Left renal pelvis (tissue), 4 donors: ENCODE measurements around the gene LRRC30. TPM values are rescaled to one million over a fixed set of nuclear protein-coding genes. Genes with fewer than 3 reads are reported as not detected.
"Not testable (repeated sequence)": the region's sequence is repeated elsewhere in the genome, so short reads cannot be mapped to it uniquely, and the experiment has no call there.

ENCODE experiments used
- DNase-seq, 4 donors: peaks; one replicate each; pipeline ENCODE4 v3.0.0-alpha.2; 2013; ENCODE audit warnings: low read depth in 4 of 4, low spot score in 3 of 4
- polyA plus RNA-seq, 4 donors: library from polyadenylated mRNA; unstranded; fragments of 120-200 nt; gene quantifications; one replicate each; pipeline ENCODE4 v1.2.1, GENCODE V29; 2013; ENCODE audit not compliant: insufficient read length in 4 of 4

The LRRC30 gene
- polyA plus RNA-seq: 1 to 10 TPM in 1 of 4 donors, under 1 TPM in 2, not detected in 1; 0.20 to 1.4 (median 0.60) TPM

DNA sequence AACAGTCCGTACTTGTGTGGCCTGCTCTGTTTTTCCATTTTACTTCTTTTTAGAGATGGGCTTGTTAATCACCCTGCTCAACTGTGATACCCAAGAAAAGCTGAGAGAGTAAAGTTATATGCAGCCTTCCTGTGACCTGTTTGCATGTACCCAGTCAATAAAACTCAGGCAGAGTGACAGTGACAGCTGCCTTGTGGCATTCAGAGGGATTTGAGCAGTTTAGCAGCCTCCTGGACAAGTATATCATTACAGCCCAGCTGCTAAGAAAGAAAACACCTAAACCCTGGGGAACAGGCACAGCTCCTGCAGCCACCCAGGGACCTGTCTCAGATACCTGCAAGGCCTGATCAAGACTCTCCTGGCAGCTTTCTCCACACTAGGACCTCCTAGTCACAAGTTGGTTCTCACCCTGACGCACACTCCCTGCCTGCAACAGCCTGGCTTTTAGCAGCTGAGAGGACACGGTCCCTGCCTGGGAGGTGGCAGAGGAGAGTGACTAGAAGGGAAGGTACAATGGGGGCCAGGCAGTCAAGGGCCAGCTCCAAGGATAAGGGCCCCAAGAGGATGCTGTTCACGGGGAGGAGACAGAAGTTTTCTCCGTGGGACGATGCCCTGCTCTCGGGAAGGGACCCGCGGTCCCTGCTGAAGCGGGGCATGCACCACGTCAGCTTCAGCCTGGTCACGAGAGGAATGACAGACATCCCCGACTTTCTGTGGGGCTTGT, at the start of gene LRRC30:
Gene LRRC30, plus strand, starts transcription at position 464 of the 724 bp plus-strand sequence. Its CDS starts 50 bp downstream, at position 514.
- no peak for DNase-seq

DNA sequence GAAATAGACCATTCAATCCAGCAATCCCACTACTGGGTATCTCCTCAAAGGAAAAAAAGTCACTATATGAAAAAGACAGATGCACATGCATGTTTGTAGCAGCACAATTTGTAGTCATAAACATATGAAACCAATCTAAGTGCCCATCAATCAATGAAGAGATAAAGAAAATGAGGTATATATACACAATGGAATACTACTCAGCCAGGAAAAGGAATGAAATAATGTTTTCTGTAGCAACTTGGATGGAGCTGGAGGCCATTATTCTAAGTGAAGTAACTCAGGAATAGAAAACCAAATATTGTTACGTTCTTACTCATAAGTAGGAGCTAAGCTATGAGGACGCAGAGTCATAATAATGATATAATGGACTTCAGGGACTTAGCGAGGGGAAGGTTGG, 45.2 kb upstream of the LRRC30 start:
- DNase-seq: no peak

DNA sequence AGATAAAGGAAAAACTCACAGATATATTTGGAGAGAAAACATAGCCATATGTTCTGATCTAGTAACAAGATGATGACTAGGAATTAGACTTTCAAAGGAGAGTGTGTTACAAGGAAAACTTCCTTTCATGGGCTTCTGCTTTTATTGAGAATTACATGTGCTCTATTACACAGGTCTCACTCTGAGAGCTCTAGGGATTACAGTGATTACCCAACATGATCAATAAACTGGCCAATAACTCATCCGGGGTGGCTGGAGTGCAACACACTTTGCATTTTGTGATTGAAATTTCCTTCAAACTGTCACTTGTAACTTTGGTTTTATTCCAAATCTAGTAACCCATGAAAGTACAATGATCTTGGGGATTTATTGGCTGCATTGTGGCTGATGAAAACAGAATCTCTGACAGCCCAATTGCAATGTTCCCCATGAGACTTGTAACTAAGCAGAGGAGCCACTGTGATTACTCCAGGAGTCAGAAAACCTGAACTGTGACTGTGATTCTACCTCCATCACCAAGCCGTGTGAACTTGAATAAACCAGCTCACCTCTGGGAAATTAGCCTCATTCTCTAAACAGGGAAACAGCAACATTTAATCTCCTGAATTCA, 40.2 kb upstream of the LRRC30 start:
- DNase-seq: no peak

DNA sequence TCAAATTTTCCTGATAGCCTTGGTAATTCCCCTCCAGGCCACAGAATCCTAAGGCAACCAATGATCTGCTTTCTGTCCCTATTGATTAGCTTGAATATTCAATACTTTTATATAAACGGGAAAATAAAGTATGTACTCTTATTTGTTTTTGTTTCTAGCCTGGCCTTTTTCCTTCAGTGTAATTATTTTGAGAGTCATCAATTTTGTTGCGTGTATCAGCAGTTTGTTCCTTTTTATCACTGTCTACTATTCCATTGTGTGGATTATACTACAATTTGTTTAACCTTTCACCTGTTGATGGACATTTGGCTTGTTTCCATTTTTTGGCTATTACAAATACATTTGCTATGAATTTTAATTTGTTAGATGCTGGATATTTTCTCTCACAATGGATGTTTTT, 39.2 kb upstream of the LRRC30 start:
- no peak for DNase-seq

DNA sequence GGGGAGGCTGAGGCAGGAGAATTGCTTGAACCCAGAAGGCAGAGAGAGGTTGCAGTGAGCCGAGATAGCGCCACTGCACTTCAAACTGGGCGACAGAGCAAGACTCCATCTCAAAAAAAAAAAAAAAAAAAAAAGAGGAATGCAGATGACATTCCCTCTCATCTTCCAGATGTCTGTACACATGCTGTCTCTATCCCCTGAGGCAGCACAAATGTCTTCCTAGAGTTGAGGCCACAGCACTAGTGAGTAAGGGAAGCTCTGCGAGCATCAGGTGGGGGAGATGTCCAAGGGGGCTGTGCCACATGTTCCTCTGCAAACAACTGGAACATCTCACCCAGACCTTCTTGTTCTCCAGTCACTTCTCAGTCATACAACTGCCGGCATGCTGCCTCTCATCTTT, 35.6 kb upstream of the LRRC30 start:
- no peak for DNase-seq

DNA sequence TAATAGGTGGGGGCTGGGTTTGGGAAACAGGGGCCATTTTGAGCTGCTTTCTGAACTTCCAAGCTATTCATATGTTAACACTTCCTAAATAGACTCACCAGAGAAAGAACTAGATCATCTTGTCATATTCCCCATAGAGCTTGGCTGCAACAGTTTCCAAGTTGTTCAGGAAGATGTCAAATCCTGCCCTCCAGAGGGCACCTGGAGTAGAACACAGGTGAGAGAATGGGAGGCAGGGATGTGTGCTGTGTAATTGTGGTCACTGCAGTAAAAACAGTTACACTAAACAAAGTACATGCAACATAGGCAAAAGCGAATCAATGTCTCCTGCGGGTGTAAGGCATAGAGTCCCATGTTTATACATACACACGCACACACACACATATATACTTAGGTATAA, 34.5 kb upstream of the LRRC30 start:
- no peak for DNase-seq

DNA sequence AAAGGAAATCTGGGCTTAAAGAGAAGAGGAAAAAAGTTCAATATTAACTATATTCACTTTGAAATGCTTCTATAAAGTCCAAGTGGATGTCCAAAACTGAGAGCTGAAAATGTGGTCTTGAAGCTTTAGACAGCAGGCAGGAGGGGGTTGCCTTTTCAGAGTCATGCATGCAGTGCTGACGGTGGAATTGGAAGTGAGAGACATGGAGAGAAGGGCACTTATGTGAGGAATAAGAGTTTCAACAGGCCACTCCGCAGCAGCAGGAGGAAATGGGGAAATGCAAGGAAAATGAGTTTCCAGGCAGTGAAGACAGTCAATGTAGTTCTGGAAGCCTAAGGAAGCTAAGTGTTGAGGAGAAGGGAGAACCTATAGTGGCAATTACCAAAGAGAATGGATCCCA, 33.0 kb upstream of the LRRC30 start:
- no peak for DNase-seq

DNA sequence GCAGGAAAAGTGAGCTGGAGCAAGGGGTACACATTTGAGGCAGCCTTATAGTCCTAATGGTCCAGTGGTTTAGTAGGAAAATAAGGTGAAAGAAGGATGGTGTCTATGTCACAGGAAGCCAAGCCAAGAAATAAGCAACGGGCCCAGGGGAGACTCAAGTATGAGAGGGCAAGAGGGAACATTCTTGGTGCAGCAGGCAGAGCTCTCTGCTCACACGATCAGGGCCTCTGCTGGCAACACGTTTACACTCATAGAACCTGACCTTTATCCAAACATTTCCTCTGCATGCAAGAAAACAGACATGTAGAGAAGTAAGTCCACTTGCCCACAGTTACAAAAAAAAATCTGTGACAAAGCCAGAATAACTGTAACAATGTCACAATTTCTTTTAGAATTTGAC, 32.6 kb upstream of the LRRC30 start:
- no peak for DNase-seq

DNA sequence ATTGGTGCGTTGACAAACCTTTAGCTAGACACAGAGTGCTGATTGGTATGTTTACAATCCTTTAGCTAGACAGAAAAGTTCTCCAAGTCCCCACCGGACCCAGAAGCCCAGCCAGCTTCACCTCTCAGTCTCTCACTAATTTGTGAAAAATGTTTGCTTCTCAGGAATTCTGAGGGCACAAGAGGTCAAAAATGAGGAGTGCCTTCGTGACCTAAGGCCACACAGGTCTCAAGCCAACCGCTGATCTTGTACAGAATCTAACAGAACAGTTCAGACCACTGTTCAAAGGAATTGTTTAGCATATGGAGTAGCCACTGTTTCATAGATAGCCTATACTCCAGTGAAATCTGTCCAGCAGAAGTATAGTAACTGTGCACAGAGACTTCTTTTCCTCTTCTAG, 29.8 kb upstream of the LRRC30 start:
- no peak for DNase-seq

DNA sequence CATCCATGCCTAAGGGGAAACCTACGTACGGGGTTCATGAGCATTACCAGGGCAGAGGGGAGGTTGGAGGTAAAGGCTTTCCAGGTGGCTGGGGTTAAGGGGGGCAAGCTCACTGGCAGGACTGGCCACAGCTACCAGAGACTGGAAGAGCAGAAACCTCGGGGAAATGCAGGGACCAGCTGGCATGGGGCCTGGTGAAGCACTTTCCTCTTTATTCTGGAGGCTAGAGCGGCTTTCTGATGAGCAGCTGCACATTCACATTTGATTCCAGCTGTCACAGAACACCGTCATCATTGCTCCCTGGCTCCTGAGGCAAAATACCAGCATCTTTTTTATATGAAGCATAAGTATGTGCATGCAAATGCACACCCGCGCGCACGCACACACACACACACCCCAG, 28.7 kb upstream of the LRRC30 start:
- DNase-seq: no peak

DNA sequence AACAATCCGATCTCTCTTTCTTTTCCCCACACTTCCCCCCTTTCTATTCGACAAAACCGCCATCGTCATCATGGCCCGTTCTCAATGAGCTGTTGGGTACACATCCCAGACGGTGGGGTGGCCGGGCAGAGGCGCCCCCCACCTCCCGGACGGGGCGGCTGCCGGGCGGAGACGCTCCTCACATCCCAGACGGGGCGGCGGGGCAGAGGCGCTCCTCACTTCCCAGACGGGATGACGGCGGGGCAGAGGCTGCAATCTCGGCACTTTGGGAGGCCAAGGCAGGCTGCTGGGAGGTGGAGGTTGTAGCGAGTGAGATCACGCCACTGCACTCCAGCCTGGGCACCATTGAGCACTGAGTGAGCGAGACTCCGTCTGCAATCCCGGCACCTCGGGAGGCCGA, 27.3 kb upstream of the LRRC30 start:
- not testable (repeated sequence) for DNase-seq

DNA sequence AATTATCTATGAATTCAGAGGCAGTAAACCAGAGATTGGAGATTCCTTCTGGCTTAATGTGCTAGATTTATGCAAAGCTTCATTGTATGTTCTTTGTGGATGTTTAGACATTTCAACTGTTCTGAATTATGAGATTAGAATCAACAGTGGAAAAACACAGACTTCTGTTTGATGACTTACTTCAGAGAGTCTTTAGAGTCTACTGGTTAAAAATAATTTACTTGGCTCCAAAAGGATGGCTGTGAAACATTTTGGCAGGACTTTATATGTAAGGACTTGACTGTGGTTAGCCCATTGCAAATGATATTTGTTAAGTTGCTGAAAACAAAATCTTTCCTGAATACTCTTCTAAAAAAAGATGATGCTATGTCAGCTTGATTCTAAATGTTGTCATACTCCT, 25.5 kb upstream of the LRRC30 start:
- DNase-seq: no peak

DNA sequence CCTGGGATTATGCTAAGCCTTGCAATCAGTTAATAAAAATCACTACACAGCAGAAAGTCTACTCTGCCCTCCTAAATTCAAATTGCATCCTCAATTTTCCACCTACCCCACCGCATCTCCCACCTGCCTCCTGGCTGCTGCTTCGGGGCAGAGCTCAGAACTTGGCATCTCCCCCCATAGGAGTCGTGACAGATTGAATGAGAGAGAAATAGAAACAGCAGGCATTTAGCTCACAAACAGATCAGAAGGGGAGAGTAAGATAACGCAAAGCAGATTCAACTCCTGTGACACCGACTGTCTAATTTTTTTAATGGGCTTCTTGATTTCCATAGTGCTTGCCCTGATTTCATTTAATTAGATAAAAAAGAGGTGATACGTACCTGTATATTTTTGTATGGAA, 24.7 kb upstream of the LRRC30 start:
- no peak for DNase-seq

DNA sequence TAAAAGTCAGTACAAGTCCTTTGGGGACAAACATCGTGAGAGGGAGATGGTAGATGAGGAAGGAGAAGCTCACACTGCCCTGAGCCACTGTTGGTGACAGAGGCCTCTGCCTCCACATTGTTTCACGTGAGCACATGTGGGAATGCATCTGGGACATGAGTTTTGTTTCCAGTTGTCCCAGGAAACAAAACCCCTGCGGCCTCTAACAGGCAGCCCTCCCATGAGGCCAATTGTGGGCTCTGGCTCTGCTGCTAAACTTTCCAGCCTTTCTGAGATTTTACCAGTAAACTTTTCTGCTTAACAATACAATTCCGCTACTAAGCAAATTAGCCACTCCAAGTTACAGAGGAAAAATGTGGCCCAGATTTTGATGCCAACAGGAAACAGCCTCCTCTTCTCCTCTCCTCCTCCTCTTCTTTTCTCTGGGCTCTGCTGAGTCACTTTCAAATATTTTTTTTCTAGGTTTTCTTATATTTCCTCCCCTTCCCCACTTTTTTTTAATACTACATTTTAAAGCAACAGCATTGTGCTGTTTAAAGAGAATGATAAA, 23.4 kb upstream of the LRRC30 start:
- DNase-seq: no peak

DNA sequence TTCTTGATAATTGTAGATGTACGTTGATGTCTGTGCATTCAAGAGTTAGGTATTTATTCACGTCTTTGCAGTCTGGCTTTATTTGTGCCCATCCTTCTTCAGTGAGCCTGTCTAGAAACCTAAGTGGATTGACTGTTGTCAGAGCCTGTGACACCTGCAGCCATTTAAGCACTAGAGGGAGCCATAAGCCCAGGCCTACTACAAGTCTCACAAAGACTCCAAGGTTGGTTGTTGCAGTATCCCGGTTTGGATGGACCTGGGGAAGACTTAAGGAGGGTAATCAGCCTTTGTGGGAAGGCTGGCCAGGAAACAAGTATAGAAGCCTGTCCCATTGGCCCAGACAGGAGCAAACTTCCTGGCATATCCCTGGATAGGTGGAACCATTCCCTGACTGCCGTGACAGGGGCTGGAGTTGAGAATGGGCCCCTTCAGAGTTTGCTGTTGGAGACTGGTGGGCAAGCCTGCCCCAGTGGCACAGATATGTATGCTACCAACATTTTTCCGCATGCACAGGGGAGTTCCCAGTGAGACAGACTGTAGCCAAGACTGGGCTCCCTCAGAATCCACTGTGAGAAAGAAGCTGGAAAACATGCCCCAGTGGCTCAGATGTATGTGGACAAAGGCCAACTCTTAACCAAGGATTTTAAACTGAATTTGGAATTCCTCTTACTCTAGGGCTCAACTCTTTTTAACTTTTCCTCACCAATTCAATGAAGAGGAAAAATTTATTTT, 9.3 kb upstream of the LRRC30 start:
- peak in 2 of 4 donors; percentile 27 to 42 for DNase-seq

DNA sequence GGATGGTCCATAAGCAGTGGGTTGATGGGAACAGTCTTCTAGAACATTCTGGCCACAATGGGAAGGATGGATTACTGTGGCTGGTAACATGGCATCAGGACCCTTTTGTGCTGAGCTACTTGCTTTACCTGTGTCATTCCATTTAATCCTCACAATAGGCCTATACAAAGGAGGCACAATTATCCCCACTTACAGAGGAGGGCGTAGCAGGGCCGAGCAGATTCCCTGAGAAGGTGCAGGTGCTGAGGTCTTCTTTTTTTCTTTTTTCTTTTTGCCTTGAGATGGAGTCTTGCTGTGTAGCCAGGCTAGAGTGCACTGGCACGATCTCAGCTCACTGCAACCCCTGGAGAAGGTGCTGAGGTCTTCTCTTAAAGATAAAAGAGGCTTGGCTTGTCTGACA, 6.7 kb upstream of the LRRC30 start:
- no peak for DNase-seq

DNA sequence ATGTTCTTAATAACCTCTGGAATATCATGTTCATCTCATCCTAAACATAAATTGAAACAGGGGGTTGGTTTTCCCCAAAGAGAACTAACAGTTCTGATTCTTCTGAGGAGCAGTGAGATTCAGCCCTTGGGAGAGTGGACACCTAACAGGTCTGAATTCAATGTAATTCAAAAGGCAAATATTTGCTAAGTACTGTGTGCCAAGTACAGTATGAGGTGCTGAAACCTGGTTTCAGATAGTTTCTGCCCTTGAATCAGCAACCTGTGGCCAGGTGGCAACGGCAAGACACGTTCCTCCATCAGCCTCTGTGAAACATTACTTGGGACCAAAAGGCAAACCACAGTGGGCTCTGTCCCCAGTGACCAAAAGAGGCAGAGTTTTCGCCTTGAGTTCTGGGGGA, 1.3 kb downstream of the LRRC30 start:
- no peak for DNase-seq

DNA sequence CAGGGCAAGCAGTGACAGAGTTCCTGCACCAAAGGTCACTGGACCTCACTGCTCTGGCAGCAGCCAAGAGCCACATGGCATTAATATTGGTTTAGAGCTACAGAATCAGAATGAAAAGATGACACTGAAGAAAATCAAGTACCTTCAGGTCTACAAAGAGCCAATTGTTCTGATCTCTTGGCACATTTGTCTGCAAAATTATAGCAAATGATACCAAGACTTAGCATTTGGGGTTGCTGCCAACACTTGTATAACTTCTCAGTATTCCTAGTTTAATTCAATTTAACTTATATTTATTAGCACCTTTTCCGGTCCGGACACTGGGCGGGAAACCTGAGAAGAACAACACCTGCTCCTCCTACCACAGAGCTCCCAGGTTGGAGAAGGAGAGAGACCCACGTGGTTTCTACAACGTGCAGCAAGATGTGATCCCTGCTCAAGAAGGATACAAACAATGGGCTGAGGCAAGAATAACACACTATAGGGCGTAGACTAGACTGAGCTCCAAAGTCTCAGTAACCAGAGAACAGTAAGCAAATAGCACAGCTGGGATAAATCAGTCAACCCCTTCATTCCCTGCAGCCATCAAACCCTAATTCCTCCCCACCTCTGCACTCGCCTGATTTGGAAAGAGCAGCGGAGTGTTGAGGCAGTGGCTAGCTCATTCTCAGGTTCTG, 2.4 kb downstream of the LRRC30 start:
- peak in 2 of 4 donors; percentile 6 to 54 for DNase-seq

DNA sequence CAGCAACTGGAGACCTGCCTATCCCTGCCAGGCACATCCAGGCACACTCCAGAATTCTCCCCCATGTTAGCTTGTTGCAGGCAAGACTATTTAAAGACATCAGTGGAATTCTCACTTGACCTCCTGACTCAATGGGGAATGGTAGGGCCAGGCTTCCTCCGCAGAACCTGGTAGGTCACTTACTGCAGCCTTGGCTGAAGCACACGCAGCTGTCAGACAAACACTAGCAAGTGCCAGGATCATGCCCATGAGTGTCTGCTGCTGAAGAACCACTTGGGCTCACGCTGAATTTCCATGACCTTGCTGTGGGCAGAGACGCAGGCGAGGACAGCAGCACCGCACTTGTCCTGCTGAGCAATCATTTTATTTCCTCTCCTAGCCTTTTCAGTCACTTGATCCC, 3.2 kb downstream of the LRRC30 start:
- no peak for DNase-seq

DNA sequence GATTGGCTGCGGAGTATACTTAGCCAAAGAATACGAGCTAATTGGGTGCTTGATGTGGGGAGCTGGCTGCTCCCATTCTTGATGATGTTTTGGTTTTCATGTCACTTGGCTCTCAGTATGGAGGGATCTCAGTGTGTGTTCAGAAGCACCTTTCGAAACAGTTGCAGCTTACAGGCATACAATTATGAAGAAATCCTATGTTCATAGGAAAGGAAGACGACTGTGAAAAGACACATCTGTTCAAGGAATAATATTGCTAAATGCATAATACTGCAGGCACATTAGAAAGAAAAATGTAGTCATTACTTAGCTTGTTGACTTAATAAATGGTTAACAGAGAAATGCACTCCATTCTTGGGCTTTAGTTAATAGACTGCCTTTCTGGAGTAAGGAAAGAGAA, 4.1 kb downstream of the LRRC30 start:
- no peak for DNase-seq

DNA sequence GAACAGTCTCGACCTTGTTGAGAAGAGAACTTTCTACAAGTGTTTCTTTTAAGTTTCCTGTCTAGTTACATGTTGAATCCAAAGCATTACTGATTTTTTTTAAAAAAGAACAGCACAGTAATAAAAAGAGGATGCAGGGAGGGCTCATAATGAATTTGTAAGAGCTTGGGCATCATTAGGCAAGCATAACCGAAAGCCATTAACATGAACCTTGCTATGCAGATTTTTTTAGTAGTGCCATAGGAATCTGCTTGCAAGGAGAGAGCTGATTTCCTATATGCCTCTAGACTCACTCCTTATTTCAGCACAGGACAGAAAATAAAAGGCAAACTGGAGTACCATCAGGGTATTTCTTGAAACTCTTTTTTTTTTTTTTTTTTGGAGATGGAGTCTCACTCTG, 5.2 kb downstream of the LRRC30 start:
- no peak for DNase-seq
